Heart left ventricle (tissue), 13 donors: ENCODE data around the gene PRICKLE2.

Source experiments
- CTCF ChIP-seq, 12 donors: fragments of 200-600 bp; sonication (generic) in 4 of 12; IDR thresholded peaks; one replicate each; pipeline versions ENCODE4 v1.5.0 to v1.8.0; 2018 to 2022; ENCODE audit warnings: antibody characterized with exemption in 12 of 12, mild to moderate bottlenecking in 5 of 12
- POLR2A ChIP-seq, 2 donors: fragments of 450-650 bp; IDR thresholded peaks; one replicate each; pipeline ENCODE4 v1.6.1; 2017; ENCODE audit warnings: antibody characterized with exemption in 2 of 2, mild to moderate bottlenecking in 2 of 2, moderate library complexity in 2 of 2
- donor health status: ischemic (EF 13 %, LVEDD 7.1; RV severe dilation, severe dysfunction).
- donor health status: DM: no; HTN: yes; CAD: no.
- donor health status: DM: no; HTN: no; CAD: no.
- donor health status: ischemic (EF 25% LVEDD 6.9; RV normal size, moderate dysfunction).
- donor health status: ischemic (EF 25% LVEDD 5.7; RV mildly dilated, moderate dysfunction).
- donor health status: ischemic (EF 35%, LVEDD 5.7; RV mildly dilated, moderate dysfunction).
- donor health status: nonischemic (EF 11% LVEDD 7.7; RV severe dilation, severe dysfunction).
- donor health status: DM: yes; HTN: yes; CAD: no.
- donor health status: PGD.
- donor health status: ischemic (EF 29% LVEDD 5.4; RV normal size, mild dysfunction).
- donor health status: nonischemic (EF 23%, LVEDD 6.1; RV moderate dilation, normal function).

DNA sequence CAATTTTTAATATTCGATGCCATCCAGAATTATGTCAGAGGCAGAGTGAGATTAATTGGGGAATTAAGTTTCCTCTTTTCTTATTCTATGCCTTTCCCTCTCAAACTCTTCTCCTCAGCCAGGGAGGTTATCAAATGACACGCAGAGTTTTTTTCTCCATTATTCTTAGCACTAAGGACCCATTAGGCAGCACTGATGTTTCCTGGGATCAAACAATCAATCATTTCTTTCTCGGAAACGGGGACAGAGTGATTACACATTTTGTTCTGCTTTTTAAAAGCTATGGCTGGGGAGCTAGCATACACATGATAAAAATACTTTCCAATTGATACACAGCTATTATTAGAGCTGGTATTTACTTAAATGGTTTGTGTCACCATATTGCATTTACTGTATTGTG, 166.7 kb downstream of the PRICKLE2 start:
- TF ChIP-seq POLR2A (IDR thresholded peaks at IDR 0.05): no peak
- TF ChIP-seq CTCF (IDR thresholded peaks at IDR 0.05): no peak
